Upper lobe of left lung (tissue), 4 donors: ENCODE data around the gene RANBP9.

Source experiments
- EP300 ChIP-seq, 4 donors: sonication (generic); formaldehyde crosslinking; IDR thresholded peaks; one replicate each; pipeline ENCODE4 v1.5.1; 2017; ENCODE audit warnings: antibody characterized with exemption in 4 of 4, control low read depth in 2 of 4
- POLR2A ChIP-seq, 4 donors: fragments of 450-650 bp; IDR thresholded peaks; one replicate each; pipeline ENCODE4 v1.5.1; 2016 to 2017; ENCODE audit warnings: antibody characterized with exemption in 4 of 4, mild to moderate bottlenecking in 2 of 4
- POLR2AphosphoS5 ChIP-seq, 2 donors: sonication (generic); formaldehyde crosslinking; IDR thresholded peaks; one replicate each; pipeline ENCODE4 v1.5.1; 2017; ENCODE audit warnings: antibody characterized with exemption in 2 of 2
- TF ChIP-seq, protein P1 (sequence below), 6 experiments: fragments of 450-650 bp in 4 of 6; fragments of 200-600 bp in 2 of 6; sonication (generic) in 2 of 6; IDR thresholded peaks; one replicate each; pipeline ENCODE4 v1.5.1; 2016 to 2019; ENCODE audit warnings: antibody characterized with exemption in 6 of 6

DNA sequence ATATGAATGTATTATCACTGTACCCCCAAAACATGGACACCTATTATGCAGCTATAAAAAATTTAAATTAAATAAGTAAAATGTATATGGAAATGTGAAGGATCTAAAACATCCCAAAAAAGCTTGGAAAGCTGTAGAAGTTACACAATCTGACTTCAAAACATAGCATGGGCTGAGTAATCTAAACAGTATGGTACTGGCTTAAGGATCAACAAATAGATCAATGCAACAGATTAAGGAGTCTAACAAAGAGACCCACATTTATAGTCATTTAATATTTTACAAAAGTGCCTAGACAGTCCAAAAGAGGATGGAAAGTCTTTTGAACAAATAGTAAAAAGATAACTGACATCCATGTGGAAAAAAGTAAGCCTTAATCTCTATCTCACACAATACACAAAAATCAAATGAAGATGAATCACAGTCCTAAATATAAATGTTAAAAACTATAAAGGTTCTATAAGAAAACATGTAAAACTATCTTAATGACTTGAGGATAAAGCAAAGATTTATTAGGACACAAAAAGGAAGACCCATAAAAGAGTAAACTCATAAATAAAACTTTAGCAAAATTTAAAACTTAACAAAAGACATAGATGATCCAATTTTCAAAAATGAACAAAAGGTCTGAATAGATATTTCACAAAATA lies 46.8 kb downstream of the RANBP9 start:
- TF ChIP-seq, protein P1, sequence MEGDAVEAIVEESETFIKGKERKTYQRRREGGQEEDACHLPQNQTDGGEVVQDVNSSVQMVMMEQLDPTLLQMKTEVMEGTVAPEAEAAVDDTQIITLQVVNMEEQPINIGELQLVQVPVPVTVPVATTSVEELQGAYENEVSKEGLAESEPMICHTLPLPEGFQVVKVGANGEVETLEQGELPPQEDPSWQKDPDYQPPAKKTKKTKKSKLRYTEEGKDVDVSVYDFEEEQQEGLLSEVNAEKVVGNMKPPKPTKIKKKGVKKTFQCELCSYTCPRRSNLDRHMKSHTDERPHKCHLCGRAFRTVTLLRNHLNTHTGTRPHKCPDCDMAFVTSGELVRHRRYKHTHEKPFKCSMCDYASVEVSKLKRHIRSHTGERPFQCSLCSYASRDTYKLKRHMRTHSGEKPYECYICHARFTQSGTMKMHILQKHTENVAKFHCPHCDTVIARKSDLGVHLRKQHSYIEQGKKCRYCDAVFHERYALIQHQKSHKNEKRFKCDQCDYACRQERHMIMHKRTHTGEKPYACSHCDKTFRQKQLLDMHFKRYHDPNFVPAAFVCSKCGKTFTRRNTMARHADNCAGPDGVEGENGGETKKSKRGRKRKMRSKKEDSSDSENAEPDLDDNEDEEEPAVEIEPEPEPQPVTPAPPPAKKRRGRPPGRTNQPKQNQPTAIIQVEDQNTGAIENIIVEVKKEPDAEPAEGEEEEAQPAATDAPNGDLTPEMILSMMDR (IDR thresholded peaks at IDR 0.05), result no peak
- no peak for TF ChIP-seq POLR2A (IDR thresholded peaks at IDR 0.05)
- TF ChIP-seq EP300 (IDR thresholded peaks at IDR 0.05), result no peak
- no peak for TF ChIP-seq POLR2AphosphoS5 (IDR thresholded peaks at IDR 0.05)
